Measurements from ENCODE around the gene LIN37.

DNA sequence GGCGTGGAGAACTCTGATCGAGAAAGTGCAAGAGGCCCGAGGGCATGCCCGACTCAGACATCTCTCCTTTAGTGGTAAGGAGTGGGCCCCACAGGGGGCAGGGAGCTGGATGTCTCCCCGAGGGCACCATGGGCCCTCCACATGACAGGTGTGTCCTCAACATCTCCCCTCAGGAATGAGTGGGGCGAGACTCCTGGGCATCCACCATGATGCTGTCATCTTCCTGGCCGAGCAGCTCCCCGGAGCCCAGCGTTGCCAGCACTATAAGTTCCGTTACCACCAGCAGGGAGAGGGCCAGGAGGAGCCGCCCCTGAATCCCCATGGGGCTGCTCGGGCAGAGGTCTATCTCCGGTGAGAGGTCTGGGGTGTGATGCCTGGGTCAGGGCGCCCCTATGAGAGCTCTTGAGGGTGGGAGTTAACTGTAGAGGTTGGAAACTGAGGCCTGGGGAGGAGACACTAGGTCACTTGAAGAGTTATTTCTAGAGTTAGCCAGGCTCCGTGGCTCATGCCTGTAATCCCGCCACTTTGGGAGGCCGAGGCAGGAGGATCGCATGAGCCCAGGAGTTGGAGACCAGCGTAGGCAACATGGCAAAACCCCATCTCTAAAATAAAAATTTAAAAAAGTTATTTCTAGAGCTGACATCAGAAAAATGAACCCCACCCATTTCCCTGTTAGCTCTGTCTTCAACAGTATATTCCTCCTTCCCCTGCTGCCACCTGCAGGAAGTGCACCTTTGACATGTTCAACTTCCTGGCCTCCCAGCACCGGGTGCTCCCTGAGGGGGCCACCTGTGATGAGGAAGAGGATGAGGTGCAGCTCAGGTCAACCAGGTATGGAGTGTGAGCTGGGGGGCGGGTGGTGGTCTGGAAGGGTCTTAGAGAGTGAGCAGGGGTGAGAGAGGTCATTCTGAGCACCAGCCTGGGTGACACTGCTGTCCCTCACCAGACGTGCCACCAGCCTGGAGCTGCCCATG lies 11.2 kb upstream of the LIN37 start:
- TF ChIP-seq TAF1 (IDR thresholded peaks at IDR 0.05; ENCODE audit: low read depth), result no peak
- no peak for TF ChIP-seq YY1 (IDR thresholded peaks at IDR 0.05; ENCODE audit: low read depth)
- no peak for TF ChIP-seq EP300 (IDR thresholded peaks at IDR 0.05; ENCODE audit: borderline replicate concordance)
- TF ChIP-seq RAD21 (IDR thresholded peaks at IDR 0.05; ENCODE audit: low read depth), result no peak; the same call in 1 of the 2 replicates
- TF ChIP-seq, protein P1, sequence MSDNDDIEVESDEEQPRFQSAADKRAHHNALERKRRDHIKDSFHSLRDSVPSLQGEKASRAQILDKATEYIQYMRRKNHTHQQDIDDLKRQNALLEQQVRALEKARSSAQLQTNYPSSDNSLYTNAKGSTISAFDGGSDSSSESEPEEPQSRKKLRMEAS (IDR thresholded peaks at IDR 0.05), result no peak
- TF ChIP-seq, protein P2, sequence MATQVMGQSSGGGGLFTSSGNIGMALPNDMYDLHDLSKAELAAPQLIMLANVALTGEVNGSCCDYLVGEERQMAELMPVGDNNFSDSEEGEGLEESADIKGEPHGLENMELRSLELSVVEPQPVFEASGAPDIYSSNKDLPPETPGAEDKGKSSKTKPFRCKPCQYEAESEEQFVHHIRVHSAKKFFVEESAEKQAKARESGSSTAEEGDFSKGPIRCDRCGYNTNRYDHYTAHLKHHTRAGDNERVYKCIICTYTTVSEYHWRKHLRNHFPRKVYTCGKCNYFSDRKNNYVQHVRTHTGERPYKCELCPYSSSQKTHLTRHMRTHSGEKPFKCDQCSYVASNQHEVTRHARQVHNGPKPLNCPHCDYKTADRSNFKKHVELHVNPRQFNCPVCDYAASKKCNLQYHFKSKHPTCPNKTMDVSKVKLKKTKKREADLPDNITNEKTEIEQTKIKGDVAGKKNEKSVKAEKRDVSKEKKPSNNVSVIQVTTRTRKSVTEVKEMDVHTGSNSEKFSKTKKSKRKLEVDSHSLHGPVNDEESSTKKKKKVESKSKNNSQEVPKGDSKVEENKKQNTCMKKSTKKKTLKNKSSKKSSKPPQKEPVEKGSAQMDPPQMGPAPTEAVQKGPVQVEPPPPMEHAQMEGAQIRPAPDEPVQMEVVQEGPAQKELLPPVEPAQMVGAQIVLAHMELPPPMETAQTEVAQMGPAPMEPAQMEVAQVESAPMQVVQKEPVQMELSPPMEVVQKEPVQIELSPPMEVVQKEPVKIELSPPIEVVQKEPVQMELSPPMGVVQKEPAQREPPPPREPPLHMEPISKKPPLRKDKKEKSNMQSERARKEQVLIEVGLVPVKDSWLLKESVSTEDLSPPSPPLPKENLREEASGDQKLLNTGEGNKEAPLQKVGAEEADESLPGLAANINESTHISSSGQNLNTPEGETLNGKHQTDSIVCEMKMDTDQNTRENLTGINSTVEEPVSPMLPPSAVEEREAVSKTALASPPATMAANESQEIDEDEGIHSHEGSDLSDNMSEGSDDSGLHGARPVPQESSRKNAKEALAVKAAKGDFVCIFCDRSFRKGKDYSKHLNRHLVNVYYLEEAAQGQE (IDR thresholded peaks at IDR 0.05; ENCODE audit: low read depth), result no peak

All from Ishikawa (cell line).